ENCODE results near the gene PACSIN2. TPM values are rescaled to one million over a fixed set of nuclear protein-coding genes. Genes with fewer than 3 reads are reported as not detected.

The PACSIN2 gene
- total RNA-seq, 1 donor from 2014 or later, result 61.0 TPM

DNA sequence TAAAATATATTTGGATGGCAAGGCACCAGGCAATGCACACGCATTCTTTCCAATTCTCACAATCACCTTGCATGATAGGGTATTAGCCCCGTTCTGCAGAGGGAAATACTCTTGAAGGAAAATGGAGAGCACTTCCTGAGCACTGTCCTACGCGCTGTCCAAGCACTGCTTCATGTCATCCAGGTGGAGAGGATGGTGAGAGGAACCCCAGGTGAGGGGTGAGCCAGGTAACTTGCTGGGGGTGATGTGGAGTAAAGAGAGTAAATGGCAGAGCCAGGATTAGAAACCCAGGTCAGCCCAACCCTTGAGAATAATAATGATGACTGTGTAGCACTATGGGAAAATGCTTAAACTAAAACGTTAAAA lies 711 bp upstream of the PACSIN2 start:
- H3K27ac Mint-ChIP-seq, result peak overlapping the region; percentile 90

GRCh38 chr22:43014316-43014868 lies 557 bp downstream of the PACSIN2 start:
- Mint-ChIP-seq H3K9me3 (ENCODE audit: low read depth) (no peaks in the 10 kb centered on the region), H3K27me3 (peaks cover 10% of the 10 kb centered on the region), H3K36me3 (ENCODE audit: insufficient read depth) (no peaks in the 10 kb centered on the region), H3K27ac (peak overlapping the region; percentile 97), H3K4me3 (ENCODE audit: low read depth) (peak overlapping the region; percentile 95), H3K4me1 (ENCODE audit: low read depth) (peaks cover 24% of the 10 kb centered on the region)
- DNase-seq (ENCODE audit: low spot score, unreplicated experiment), result peak; percentile 34
- no peak for TF ChIP-seq CTCF (IDR thresholded peaks at IDR 0.05; ENCODE audit: unreplicated experiment)

More for the DNA sequence above, 711 bp upstream of the PACSIN2 start:
- Mint-ChIP-seq H3K27me3 (peaks cover 10% of the 10 kb centered on the region), H3K4me3 (ENCODE audit: low read depth) (peak overlapping the region; percentile 95), H3K4me1 (ENCODE audit: low read depth) (peaks cover 22% of the 10 kb centered on the region), H3K9me3 (ENCODE audit: low read depth) (no peaks in the 10 kb centered on the region), H3K36me3 (ENCODE audit: insufficient read depth) (no peaks in the 10 kb centered on the region)
- no peak for DNase-seq (ENCODE audit: low spot score, unreplicated experiment)
- TF ChIP-seq CTCF (IDR thresholded peaks at IDR 0.05; ENCODE audit: unreplicated experiment), result no peak

GRCh38 chr22:43013355-43014315 lies 1.3 kb downstream of the PACSIN2 start:
- H3K9me3 Mint-ChIP-seq (ENCODE audit: low read depth), result no peaks in the 10 kb centered on the region
- peaks cover 27% of the 10 kb centered on the region for H3K4me1 Mint-ChIP-seq (ENCODE audit: low read depth)
- H3K27me3 Mint-ChIP-seq, result peaks cover 10% of the 10 kb centered on the region
- TF ChIP-seq CTCF (IDR thresholded peaks at IDR 0.05; ENCODE audit: unreplicated experiment), result no peak
- peak overlapping the region; percentile 97 for H3K27ac Mint-ChIP-seq
- no peak for DNase-seq (ENCODE audit: low spot score, unreplicated experiment)
- H3K36me3 Mint-ChIP-seq (ENCODE audit: insufficient read depth), result no peaks in the 10 kb centered on the region
- H3K4me3 Mint-ChIP-seq (ENCODE audit: low read depth), result peak overlapping the region; percentile 95

- no peak for DNase-seq (ENCODE audit: low spot score, unreplicated experiment)
- Mint-ChIP-seq H3K36me3 (ENCODE audit: insufficient read depth) (no peaks in the 10 kb centered on the region), H3K4me3 (ENCODE audit: low read depth) (no peak overlapping the region), H3K27me3 (peaks cover 5% of the 10 kb centered on the region), H3K9me3 (ENCODE audit: low read depth) (no peaks in the 10 kb centered on the region), H3K27ac (no peak overlapping the region), H3K4me1 (ENCODE audit: low read depth) (peaks cover 32% of the 10 kb centered on the region)
- no peak for TF ChIP-seq CTCF (IDR thresholded peaks at IDR 0.05; ENCODE audit: unreplicated experiment)
Observed at GRCh38 chr22:43012390-43012789, 2.6 kb downstream of the PACSIN2 start.

- peak overlapping the region; percentile 41 for H3K4me3 Mint-ChIP-seq (ENCODE audit: low read depth)
- H3K9me3 Mint-ChIP-seq (ENCODE audit: low read depth), result no peaks in the 10 kb centered on the region
- DNase-seq (ENCODE audit: low spot score, unreplicated experiment), result no peak
- H3K27me3 Mint-ChIP-seq, result peaks cover 4% of the 10 kb centered on the region
- peaks cover 38% of the 10 kb centered on the region for H3K4me1 Mint-ChIP-seq (ENCODE audit: low read depth)
- peak; percentile 31 for TF ChIP-seq CTCF (IDR thresholded peaks at IDR 0.05; ENCODE audit: unreplicated experiment)
- no peaks in the 10 kb centered on the region for H3K36me3 Mint-ChIP-seq (ENCODE audit: insufficient read depth)
- peak overlapping the region; percentile 92 for H3K27ac Mint-ChIP-seq
Observed at GRCh38 chr22:43011079-43011478, 3.9 kb downstream of the PACSIN2 start.
